ENCODE results near the gene NPEPPS.
"Not testable (repeated sequence)": the region's sequence is repeated elsewhere in the genome, so short reads cannot be mapped to it uniquely, and the experiment has no call there.

DNA sequence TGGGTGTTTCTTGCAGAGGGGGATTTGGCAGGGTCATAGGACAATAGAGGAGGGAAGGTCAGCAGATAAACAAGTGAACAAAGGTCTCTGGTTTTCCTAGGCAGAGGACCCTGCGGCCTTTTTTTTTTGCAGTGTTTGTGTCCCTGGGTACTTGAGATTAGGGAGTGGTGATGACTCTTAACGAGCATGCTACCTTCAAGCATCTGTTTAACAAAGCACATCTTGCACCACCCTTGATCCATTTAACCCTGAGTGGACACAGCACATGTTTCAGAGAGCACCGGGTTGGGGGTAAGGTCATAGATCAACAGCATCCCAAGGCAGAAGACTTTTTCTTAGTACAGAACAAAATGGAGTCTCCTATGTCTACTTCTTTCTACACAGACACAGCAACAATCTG is 25.2 kb downstream of the NPEPPS start:
- TF ChIP-seq CTCF, POLR2AphosphoS5, POLR2A (IDR thresholded peaks at IDR 0.05): not testable (repeated sequence)
